ENCODE data around the gene IFT57. TPM values are rescaled to one million over a fixed set of nuclear protein-coding genes. Genes with fewer than 3 reads are reported as not detected.

Gene IFT57
- total and polyA plus RNA-seq, 9 of the 15 experiments (the other 6 are each of a cell fraction or from before 2014, with no cell fraction given): 1.5 to 20.1 (median 9.9) TPM

DNA sequence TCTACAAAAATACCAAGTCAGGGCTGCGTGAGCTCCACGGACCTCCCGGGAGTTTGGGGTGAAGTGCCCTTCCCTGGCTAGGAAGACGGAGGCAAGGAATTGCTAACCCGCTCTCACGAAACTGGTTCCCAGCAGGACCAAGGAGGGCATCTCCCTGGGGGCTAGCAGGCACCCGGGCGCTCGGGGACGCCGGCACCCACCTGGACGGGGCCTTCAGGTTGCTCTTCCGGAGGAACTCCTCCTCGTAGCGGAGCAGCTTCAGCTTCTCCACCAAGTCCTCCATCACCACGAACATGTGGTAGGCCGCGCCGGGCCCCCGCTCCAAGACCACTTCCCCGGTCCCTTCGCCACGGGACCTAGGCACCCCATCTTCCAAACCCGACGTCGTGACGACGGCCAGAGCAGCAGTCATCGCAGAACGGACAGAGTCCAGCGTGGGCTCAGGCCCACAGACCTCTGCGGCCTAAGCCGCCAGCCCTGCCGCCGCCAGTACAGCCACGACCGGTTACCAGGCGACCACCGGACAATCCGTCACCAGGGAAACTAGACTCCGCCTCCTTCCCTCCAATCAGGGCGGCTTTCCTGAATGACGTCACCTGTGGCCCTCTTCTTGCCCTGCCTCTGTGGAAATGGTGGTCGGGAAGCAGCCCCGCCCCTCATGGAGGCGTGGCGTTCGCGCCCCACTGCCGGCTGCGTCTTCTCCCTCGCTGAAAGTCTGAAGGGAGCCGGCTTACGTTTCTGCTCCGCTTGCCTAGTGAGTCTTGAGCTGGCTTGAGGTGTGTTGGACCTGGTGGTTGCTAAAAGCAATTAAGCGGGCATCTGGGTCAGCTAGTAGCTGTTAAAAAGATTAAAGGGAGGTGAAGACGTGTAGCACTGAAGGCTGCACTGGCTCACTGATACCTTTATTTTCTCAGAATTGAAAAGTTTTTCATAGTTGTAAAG is at the start of gene IFT57 (continued):
- 0 out of 4 replicates have a peak, but pooled peaks of 1 of the 2 experiments have one; percentile 18 for TF ChIP-seq RCOR1 (IDR thresholded peaks at IDR 0.05; ENCODE audit: borderline replicate concordance in 1 of 2, low read depth in 2 of 2, low read length in 2 of 2)
- TF ChIP-seq MYC (IDR thresholded peaks at IDR 0.05; ENCODE audit: low read depth, low read length): peak; percentile 26; the same call in 1 of the 2 replicates
- no peak for TF ChIP-seq MYC (CRISPR knock-in tag; IDR thresholded peaks at IDR 0.05; ENCODE audit: borderline replicate concordance, low read depth)
- TF ChIP-seq ETV5 (CRISPR knock-in tag; IDR thresholded peaks at IDR 0.05; ENCODE audit: low read depth): 0 out of 2 replicates have a peak, but pooled peaks have one; percentile 28
- peak; percentile 94 for TF ChIP-seq JUNB (CRISPR knock-in tag; conservative IDR thresholded peaks at IDR 0.05)
- TF ChIP-seq MXI1 (IDR thresholded peaks at IDR 0.05; ENCODE audit: low read depth, low read length): peak; percentile 77
- TF ChIP-seq ZSCAN29 (IDR thresholded peaks at IDR 0.05): no peak
- TF ChIP-seq RNF2 (IDR thresholded peaks at IDR 0.05): no peak
- peak; percentile 39 for TF ChIP-seq EP400 (IDR thresholded peaks at IDR 0.05)
- TF ChIP-seq TBP (optimal IDR thresholded peaks at IDR 0.05; ENCODE audit: low read depth, low read length): peak; percentile 19
- TF ChIP-seq GATAD2A (IDR thresholded peaks at IDR 0.05): no peak
- no peak for TF ChIP-seq ZNF561 (CRISPR knock-in tag; conservative IDR thresholded peaks at IDR 0.05)
- peak; percentile 53 for TF ChIP-seq SP1 (CRISPR knock-in tag; IDR thresholded peaks at IDR 0.05)
- TF ChIP-seq, protein P1, sequence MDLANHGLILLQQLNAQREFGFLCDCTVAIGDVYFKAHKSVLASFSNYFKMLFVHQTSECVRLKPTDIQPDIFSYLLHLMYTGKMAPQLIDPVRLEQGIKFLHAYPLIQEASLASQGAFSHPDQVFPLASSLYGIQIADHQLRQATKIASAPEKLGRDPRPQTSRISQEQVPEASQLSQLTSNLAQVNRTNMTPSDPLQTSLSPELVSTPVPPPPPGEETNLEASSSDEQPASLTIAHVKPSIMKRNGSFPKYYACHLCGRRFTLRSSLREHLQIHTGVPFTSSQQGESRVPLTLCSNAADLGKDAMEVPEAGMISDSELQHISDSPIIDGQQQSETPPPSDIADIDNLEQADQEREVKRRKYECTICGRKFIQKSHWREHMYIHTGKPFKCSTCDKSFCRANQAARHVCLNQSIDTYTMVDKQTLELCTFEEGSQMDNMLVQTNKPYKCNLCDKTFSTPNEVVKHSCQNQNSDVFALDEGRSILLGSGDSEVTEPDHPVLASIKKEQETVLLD (IDR thresholded peaks at IDR 0.05): no peak
- TF ChIP-seq YBX1 (IDR thresholded peaks at IDR 0.05): no peak
- TF ChIP-seq ZFX (CRISPR knock-in tag; IDR thresholded peaks at IDR 0.05): peak; percentile 100
- TF ChIP-seq, protein P2, sequence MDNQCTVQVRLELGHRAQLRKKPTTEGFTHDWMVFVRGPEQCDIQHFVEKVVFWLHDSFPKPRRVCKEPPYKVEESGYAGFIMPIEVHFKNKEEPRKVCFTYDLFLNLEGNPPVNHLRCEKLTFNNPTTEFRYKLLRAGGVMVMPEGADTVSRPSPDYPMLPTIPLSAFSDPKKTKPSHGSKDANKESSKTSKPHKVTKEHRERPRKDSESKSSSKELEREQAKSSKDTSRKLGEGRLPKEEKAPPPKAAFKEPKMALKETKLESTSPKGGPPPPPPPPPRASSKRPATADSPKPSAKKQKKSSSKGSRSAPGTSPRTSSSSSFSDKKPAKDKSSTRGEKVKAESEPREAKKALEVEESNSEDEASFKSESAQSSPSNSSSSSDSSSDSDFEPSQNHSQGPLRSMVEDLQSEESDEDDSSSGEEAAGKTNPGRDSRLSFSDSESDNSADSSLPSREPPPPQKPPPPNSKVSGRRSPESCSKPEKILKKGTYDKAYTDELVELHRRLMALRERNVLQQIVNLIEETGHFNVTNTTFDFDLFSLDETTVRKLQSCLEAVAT (IDR thresholded peaks at IDR 0.05): no peak
- no peak for TF ChIP-seq NFIC (IDR thresholded peaks at IDR 0.05)
- TF ChIP-seq, protein P3, sequence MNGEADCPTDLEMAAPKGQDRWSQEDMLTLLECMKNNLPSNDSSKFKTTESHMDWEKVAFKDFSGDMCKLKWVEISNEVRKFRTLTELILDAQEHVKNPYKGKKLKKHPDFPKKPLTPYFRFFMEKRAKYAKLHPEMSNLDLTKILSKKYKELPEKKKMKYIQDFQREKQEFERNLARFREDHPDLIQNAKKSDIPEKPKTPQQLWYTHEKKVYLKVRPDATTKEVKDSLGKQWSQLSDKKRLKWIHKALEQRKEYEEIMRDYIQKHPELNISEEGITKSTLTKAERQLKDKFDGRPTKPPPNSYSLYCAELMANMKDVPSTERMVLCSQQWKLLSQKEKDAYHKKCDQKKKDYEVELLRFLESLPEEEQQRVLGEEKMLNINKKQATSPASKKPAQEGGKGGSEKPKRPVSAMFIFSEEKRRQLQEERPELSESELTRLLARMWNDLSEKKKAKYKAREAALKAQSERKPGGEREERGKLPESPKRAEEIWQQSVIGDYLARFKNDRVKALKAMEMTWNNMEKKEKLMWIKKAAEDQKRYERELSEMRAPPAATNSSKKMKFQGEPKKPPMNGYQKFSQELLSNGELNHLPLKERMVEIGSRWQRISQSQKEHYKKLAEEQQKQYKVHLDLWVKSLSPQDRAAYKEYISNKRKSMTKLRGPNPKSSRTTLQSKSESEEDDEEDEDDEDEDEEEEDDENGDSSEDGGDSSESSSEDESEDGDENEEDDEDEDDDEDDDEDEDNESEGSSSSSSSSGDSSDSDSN (IDR thresholded peaks at IDR 0.05; ENCODE audit: borderline replicate concordance in 1 of 2, low read depth in 2 of 2, low read length in 2 of 2): 0 out of 4 replicates have a peak, but pooled peaks of 1 of the 2 experiments have one; percentile 35
- no peak for TF ChIP-seq KLF1 (tag; IDR thresholded peaks at IDR 0.05)
- TF ChIP-seq DPF2 (IDR thresholded peaks at IDR 0.05): no peak
- no peak for TF ChIP-seq ZKSCAN8 (CRISPR knock-in tag; IDR thresholded peaks at IDR 0.05)
- TF ChIP-seq SP2 (IDR thresholded peaks at IDR 0.05; ENCODE audit: extremely low read depth, low read depth, low read length, poor library complexity, severe bottlenecking): no peak
- no peak for TF ChIP-seq TARDBP (IDR thresholded peaks at IDR 0.05)
- TF ChIP-seq SIX5 (IDR thresholded peaks at IDR 0.05; ENCODE audit: borderline replicate concordance in 1 of 2, insufficient read depth in 1 of 2, low read depth in 1 of 2, low read length in 2 of 2): no peak
